ENCODE results near the gene IGBP1.
"Not testable (repeated sequence)": the region's sequence is repeated elsewhere in the genome, so short reads cannot be mapped to it uniquely, and the experiment has no call there.

Gene IGBP1

DNA sequence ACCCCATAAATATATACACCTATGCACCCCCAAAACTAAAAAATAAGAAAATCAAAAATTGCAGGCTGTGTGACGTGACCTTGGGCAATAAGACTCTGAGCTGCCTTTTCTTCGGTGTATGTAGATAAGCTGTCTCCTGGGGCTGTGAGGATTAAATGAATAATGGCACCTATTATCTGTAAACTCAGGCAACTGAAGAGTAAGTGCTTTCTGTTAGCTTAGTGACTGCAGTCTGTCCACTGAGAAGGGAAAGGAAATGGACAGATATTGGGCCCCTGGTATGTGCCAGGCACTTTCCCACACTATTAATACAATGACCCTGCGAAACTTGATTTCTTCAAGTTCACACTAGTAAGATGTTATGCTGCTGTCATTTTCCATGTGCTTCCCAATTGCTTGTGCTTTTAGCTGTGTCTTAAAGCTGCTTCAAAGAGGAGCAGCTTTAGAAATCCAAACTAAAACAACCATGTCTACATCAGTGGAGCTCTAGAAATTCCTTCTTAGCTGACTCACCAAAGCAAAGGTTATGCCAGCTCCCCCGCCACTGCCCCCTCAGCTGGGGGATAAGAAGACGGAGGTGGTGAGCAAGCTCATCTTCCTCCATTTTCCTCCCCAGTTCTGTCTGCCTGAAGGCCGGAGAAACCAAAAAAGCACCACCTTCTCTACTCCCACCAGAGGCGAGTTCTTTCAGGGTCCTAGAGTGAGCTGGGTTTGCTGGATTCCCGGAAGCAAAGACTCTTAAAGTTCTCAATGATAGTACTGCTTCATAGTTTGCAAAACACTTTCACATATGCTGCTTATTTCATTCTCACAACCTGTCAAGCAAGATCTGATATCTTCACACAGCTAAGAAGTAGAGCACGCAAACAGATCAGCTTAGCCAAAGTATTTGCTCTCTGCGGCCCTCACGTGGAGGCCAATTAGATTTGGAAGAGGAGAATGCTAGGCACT lies 35.3 kb downstream of the IGBP1 start:
- no peak for DNase-seq

DNA sequence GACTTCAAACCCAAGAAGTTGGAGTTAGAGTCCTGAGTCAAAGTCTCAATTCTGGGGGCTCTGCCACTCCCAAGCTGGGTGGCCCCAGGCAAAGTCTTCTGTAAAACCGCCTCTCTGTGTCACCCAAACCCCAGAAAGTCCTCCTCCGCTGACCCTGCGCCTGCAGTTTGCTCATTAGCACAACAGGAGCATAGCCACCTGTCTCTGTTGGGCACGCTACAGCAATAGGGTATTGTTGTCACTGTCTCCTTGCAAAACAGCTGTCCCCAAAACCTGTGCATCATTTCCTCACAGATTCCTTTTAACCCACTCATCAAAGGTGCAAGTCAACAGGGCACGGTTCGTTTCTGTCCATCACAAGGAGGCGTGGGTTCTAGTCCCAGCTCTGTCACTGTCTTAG lies 36.0 kb downstream of the IGBP1 start:
- DNase-seq, result no peak

DNA sequence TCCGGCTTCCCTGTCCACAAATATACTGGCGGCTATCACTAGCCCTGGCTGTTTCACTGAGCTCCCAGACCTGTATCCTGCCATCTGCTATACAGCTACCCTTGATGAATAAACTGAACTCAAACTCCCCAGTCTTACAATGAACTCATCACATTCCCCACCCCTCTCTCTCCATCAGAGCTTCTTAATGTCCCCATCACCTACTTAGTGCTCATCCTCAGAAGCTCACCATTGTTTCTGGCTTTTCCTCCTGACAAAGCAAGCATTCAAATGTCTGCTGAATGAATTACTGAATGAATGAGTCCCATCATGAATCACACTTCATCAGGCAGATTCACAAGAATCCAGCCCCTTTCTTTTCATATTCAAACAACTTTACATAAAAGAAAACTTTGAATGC lies 38.4 kb downstream of the IGBP1 start:
- DNase-seq, result no peak

- DNase-seq, result no peak
Measured at GRCh38 chrX:70172221-70172620, 39.0 kb downstream of the IGBP1 start.

DNA sequence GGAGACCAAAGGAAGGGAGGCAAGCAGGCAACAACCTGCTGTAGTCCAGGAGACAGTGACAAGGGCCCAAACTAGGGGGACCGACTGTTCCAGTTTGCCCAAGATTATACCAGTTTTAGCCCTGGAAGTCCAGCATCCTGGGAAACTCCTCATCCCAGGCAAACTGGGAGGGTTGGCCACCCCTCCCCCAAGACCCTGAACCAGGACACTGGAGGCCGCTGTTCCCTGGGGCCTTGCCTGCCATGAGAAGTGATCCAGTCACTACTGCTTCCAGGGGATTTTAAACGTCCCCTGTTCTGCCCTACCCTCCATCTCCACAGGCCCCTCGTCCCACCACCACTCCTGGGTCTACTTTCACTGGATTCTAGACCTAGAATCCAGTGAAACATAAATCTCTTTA lies 39.7 kb downstream of the IGBP1 start:
- DNase-seq, result no peak

GRCh38 chrX:70174754-70175153 lies 41.5 kb downstream of the IGBP1 start:
- DNase-seq, result no peak

GRCh38 chrX:70175338-70175737 lies 42.1 kb downstream of the IGBP1 start:
- no peak for DNase-seq

GRCh38 chrX:70176938-70177533 lies 43.8 kb downstream of the IGBP1 start, which contains the start of gene DGAT2L6:
Gene DGAT2L6 (plus strand): TSS chrX:70177483. CDS start chrX:70177583, 100 bp downstream.
- DNase-seq, result no peak

GRCh38 chrX:70183091-70183490 lies 49.8 kb downstream of the IGBP1 start:
- no peak for DNase-seq

GRCh38 chrX:70190225-70190624 lies 57.0 kb downstream of the IGBP1 start:
- DNase-seq, result no peak

GRCh38 chrX:70196961-70197720 lies 63.9 kb downstream of the IGBP1 start:
- DNase-seq, result no peak

DNA sequence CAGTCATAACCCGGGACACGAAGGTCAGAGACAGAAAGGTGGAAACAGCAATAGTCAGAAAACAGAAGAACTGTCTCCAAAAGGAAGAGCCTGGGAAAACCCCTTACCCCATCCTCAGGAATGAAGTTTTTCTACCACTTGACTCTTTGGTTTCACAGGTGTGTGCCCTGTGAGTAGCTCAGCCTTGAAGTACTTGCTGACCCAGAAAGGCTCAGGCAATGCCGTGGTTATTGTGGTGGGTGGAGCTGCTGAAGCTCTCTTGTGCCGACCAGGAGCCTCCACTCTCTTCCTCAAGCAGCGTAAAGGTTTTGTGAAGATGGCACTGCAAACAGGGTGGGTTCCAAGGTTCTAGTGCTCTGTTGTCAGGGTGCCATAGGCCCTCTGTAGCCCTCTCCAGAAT lies 68.5 kb downstream of the IGBP1 start:
- no peak for DNase-seq

GRCh38 chrX:70208479-70208878 lies 75.2 kb downstream of the IGBP1 start:
- no peak for DNase-seq

DNA sequence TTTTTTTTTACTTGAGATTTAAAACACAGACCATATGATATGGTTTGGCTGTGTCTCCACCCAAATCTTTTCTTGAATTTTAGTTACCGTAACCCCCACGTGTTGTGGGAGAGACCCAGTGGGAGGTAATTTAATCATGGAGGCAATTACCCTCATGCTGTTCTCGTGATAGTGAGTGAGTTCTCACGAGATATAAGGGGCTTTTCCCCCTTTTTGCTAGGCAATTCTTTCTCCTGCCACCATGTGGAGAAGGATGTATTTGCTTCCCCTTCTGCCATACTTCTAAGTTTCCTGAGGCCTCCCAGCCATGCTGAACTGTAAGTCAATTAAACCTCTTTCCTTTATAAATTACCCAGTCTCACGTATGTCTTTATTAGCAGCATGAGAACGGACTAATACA lies 76.3 kb downstream of the IGBP1 start:
- not testable (repeated sequence) for DNase-seq
